GM21723 (cell line): ENCODE data around the gene BABAM2.

Experiments used
- ATAC-seq: cut with Tn5 transposase; IDR thresholded peaks from one replicate; pipeline ENCODE4 v1.9.1; 2021; ENCODE audit warnings: mild to moderate bottlenecking, moderate library complexity; ENCODE audit not compliant: unreplicated experiment

BABAM2 gene

DNA sequence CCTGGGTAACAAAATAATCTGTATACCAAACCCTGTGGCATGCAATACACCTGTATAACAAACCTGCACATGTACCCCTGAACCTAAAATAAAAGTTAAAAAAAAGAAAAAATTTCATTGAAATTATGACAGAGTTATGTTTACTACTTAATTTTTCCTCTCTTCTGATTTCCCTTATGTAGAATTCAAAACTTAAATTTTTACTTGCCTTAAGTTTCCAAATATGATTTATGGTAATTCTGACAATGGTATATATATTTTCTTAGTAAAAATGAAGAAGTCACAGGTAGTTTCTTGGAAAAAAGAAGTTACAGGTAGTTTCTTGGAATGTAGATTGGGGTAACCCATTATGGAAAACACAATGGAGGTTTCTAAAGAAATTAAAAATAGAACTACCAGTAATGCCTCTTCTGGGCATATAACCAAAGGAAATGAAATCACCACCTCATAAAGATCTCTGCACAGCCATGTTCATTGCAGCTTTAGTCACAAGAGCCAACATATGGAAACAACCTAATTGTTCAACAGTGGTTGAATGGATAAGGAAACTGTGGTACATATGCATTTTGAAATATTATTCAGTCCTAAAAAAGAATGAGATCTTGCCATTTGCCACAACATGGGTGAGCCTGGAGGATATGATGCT lies 164.9 kb downstream of the BABAM2 start:
- ATAC-seq: no peak

DNA sequence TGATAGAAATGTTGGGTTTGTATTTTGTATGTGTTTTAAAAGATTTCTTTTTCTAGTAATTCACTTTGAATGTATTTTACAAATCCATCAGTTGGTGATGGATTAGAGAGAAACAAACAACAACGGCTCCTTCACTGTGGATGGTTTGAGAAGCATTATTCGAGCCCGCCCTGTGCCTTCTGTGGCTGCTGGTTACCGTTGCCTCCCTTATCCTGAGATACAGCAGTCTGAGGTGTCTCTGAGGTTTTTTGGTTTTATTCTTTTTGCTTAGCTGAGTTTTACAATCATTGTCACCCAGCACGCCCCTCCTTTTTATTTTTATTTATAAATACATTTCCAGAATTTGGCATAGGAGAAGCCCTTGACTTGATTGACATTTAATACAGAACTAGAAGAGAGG lies 168.3 kb downstream of the BABAM2 start:
- ATAC-seq: no peak

DNA sequence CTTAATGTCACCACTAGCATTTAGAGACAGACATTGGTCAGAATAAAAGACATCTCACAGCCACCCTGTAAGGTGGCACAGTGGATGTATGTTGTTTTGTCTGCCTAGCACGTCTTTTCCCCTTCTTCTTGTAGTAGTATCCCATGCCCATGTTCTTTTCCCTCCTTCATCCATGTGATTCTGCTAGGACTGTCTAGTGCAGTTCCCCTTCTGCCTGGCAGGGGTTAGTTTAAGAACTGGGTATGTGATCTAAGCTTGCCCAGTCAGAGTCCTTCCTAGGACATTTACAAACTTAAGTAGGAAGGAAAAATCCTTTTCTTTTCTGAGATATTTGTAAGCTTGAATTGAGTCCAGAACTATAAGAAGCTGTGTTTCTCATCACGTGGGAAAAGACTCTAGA lies 172.3 kb downstream of the BABAM2 start:
- no peak for ATAC-seq

DNA sequence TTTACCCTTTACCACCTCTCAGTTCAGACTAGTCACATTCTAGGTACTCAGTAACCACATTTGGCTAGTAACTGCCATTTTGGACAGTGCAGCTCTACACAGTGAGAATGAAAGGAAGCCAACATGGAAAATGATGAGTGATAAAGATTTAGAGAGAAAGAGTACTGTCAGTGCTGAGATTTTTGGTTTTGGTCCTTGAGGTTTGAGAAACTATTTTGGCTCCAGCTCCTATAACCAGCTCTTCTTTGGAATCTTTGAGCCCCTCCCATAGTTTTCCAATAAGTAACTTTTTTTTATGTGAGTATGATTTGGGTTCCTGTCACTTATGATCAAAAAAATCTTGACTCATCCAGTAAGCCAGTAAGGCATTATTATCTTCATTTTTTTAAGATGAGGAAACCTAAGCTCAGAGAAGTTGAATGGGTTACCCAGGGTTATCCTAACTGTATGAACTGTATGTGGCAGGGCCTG lies 173.0 kb downstream of the BABAM2 start:
- ATAC-seq: no peak

DNA sequence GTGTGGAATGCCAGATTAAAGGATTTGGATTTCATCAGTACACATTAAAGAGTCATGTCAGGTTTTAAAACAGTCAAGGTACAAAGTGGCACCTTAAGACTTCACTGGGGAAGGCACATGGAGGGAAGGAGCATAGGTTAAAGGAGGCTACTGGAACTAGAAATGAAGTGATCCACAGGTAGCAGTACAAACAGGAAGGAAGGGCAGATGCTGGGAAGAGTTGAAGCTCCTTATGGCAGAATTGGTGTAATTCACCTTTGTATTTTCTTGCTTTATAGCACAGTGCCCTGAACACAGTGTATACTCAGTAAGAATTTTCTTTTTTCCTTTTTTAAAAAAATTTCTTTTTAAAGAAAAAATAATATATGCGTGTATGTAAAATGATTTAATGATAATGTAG lies 177.1 kb downstream of the BABAM2 start:
- no peak for ATAC-seq

DNA sequence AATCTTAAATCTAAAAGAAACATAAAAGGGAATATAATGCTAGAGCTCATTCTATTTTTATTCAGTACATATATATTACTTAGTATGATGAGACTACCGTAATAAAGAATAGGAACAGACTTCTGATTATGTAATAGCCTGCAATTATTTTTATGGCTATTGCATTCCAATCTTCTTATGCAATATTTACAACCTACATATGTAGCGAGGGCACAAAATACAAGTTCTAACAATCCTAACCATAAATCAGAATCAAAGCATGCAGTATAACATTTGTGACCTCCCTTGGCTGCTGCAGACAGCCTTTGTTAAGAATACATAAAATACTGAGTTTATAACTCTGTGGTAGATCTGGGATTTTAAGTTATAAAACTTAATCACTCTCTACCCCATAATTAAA lies 177.6 kb downstream of the BABAM2 start:
- ATAC-seq: no peak

DNA sequence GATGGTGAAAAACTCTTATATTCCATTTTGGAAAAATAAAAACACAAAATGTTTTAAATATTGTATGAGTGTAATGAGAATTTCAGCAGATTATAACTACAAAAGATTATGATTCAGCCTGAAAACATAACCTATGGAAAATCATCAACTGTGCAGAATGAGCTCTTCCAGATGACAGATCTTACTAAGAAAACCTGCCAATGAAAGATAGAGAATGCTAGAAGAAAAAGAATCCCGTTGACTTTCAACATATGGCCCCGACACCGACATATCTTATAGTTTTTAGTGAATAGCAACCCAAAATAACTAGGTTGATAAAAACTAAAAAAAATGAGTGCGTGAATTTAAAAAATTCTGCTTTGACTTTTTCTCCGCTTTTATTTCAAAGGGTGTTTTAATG lies 178.0 kb downstream of the BABAM2 start:
- no peak for ATAC-seq

DNA sequence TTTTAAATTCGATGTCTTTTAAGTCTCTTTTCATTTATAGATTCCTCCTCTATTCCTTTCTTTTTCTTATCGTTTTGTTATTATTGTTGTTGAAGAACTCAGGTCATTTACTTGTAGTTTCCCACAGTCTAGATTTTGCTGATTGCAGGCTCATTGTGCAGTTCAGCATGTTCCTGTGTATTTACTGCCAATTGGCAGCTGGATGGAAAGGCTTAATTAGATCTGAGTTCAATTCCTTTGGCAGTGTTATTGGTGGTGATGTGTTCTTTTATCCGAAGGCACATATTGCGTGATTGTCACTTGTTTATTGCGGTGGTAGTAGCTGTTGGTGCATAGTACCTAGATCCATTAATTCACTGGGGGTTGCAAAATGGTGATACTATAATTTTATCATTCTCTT lies 180.7 kb downstream of the BABAM2 start:
- ATAC-seq: no peak

DNA sequence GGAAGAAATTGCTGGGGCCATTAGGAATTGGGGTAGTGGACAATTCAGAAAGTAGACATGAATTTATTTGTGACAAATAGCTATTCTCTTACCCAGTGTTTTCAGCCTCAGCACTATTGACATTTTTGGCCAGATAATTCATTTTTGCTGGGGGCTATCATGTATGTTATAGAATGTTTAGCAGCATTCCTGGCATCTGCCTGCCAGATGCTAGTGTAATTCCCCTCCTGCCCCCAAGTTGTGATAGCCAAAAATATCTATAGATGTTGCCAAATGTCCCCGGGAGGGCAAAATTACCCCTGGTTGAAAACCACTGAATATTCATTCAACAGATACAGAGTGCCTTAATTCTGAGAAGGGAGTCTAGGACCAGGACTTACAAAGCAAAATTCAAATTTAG lies 183.6 kb downstream of the BABAM2 start:
- ATAC-seq: no peak

DNA sequence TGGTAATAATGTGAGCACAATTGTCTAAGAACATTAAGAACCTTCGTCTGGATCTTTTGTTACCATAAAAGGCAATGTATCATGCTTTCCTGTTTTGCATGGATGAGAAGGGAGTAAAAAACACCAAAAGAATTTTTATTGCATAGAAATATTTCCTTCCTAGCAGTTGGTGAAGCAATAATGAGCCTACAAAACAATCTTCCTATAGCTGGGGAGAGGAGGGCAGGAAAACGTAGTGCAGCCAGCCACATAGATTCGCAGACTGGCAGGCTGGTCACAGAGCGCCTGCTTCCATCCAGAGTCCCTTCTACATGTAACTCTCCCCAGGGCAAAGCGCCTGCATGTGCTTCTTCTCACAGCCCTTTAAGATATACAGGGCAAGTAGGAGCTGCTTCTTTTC lies 190.4 kb downstream of the BABAM2 start:
- ATAC-seq: no peak

DNA sequence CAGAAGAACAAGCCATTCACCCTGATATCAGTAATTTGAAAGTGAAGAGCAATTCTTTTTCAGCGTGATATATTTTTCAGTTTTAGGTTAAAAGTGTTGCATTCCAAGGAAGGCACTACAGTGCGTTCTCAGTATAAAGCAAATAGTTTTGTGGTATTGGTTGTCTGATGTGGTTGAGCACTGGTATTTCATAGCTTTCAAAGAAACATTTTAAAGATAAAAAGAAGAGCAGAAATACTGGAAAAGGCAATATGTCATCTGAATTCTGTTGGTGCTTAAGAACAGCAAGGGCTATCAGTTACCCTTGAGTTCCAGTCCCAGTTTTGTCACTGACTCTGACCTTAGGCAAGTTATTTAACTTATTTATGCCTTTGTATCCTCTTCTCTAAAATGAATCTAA lies 191.6 kb downstream of the BABAM2 start:
- no peak for ATAC-seq

DNA sequence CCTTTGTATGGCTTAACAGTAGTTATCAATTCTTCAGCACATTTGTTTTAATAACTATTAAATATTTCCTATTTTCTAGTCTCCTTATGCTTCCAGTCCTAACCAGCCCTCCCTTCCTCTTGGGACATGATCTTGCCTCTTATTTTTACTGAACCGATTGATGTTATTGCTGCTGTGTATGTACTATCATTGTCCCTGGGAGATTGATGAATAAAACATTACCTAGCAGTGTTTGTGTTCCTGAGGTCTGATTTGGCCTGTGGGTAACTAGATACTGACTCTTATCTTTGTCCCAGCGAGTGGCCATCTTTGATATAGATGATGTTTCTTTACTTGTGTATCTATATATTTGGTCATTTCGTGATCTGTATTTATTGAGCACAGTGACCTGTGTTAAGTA lies 192.9 kb downstream of the BABAM2 start:
- ATAC-seq: no peak

DNA sequence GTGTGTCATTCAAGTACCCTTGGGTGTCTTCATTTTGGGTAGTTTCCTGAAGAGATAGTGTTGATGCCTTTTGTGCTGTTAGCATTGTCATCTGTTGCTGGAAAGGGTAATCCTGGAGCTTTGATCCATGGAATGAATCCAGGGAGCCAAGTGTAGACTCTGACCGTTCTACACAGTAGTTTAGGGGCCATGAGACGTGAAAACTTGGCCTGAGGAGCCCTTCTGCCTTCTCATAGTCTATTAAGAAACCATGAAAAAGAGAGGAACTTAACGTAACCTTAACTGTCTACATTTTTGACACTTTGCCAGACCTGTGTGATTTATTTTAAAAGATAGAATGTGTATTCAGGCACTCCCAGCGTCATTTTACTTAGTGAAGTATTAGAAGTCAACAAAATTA lies 194.0 kb downstream of the BABAM2 start:
- no peak for ATAC-seq

DNA sequence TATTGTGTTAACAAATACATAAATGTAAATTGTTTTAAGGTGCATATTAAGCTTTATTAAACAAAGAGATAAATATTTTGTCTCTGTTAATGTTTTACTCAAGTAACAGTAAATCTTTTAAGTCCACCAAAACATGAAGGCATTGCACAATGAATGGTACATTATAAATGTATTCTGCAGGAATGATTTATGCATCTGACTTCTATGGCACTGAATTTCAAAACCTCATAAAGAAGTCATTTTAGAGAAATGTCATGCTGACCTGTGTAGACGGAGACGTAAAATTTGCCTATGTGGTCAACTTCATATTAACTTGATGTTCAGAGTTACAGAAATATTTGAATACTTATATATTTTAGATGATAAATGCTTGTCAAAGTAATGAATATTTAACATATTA lies 194.7 kb downstream of the BABAM2 start:
- ATAC-seq: no peak

DNA sequence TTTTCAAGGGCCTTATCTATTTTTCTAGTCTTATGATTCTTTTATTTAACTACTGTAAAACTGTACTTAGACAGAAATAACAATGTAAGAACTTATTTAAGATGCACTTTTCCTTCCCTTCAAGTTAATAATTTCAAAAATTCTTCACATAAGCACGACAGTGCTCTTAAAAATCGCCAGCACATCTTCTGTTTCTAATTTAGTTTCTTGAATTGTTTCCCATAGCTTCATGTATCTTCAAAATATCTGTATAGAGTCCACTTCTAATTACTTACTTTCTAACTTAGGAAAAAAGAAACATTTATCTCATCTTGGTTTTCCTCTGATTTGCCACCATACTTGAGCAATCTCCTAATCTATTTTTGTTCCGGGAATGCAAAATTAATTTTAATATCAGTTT lies 196.1 kb downstream of the BABAM2 start:
- no peak for ATAC-seq

DNA sequence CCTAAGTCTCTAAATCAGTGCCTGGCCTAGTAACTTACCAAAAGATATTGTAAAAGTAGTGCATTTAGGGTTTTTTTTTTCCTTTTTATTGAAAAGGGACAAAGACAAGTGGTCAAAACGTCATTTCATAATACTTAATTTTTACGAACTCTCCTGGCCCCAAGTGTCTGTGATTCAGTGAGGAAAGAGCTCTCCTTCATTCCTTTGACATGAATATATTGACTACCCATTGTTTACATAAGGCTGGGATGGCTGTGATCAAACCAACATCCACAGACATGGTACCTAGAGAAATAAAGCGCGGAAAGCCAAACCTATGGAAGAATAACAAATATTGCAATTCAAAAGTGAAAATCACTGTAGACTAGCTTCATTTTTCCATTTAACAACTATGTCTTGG lies 198.4 kb downstream of the BABAM2 start:
- no peak for ATAC-seq

DNA sequence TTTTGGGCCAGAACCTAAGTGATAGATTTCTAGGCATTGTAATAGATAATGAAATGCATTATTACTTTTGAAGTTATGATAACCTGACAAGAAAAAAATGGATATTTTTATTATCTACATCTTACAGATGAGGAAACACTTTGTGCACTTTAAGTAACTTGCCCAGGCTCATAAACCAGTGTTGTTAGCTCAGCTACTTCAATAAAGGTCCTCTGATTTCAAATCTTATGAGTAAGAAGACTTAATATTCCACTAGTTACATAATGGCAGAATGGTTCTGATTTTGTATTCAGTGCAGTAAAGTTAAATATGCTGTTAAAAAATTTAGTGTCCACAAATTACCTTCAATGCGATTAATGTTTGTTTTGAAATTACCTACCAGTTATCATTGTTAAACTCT lies 199.0 kb downstream of the BABAM2 start:
- ATAC-seq: no peak

DNA sequence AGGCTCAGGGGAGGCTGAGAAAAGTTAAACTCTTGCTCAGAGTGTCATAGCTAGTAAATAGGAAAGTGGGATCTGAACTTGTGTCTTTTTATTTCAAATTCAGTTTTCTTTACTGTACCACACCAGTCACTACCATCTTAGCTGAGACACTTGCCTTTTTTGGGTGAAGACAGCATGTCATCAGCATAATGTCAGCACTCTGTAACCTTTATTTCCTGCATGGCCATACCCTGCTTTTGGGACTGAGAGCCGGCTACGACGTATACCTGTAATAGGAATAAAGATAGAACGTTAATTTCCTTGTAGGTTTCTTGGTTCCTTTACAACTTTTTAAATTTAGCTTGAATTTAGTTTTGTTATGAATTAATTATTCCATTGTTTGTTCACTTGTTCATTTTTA lies 202.8 kb downstream of the BABAM2 start:
- no peak for ATAC-seq

DNA sequence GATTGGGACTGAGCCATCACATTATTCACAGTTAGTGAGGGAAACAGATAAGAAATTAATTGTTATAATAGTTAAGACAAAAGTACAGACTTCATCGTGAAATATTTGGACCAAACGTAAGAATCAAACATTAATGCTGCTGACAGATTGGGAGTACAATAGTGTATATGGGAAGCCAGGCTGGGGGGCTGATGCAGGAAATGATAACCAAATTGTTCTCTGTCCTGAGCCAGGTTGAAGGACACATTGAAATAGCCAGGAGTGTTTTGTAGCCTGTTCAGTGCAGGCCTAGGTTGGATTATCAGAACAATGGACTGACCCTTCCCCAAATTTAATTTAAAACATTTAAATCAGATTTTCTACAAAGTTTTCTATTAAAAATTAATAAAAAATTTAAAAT lies 203.2 kb downstream of the BABAM2 start:
- ATAC-seq: no peak

DNA sequence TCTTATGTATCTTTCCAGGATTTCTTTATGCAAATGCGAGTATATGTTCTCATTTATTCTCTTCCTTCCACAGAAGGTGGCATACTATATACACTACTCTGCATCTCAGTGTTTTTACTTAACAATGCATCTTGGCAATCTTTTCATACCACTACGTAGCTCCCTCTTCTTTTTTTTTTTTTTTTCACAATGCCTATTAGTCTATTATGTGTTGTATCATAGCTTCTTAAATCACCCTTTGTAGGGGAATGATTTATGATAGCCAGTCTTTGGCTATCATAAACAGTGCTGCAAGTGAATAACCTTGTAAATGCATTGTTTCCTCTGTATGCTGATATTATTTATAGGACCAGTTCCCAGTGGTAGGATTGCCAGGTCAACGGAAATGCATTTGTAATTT lies 204.2 kb downstream of the BABAM2 start:
- ATAC-seq: no peak

DNA sequence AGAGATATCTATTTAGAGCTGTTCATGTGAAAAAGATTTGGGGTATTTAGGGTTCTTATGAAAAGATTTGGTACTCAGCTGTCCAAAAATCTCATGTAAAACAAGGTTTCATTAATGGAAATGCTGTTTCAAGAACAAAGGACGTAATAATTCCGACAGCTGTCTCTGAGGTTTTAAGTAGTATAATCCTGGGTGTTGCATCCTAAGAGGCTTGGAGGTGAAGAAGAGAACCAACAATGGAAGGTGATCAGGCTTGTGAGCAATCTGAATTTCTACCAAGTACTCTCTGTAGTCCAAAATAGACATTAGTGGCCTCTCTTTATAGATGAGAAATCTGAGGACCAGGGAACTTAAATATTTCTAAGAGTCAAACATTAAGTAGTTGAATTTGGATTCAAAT lies 205.1 kb downstream of the BABAM2 start:
- no peak for ATAC-seq

DNA sequence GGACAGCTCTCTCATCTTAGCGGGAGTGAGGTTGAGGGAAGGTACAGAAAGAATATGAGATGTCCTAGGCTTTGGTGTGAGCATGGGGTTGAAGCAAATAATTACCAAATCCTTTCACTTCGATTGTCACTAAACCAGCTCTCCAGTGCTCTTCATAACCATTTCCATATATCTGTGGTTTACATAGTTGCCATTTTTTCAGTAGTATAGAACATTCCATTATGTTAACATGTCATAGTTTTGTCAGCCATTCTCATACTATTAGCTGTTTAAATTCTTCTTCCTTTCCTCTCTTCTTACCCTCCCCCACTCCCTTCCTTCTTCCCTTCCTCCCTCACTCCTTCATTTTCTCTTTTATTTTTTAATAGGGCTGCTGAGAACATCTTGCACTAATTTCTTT lies 205.9 kb downstream of the BABAM2 start:
- ATAC-seq: no peak

DNA sequence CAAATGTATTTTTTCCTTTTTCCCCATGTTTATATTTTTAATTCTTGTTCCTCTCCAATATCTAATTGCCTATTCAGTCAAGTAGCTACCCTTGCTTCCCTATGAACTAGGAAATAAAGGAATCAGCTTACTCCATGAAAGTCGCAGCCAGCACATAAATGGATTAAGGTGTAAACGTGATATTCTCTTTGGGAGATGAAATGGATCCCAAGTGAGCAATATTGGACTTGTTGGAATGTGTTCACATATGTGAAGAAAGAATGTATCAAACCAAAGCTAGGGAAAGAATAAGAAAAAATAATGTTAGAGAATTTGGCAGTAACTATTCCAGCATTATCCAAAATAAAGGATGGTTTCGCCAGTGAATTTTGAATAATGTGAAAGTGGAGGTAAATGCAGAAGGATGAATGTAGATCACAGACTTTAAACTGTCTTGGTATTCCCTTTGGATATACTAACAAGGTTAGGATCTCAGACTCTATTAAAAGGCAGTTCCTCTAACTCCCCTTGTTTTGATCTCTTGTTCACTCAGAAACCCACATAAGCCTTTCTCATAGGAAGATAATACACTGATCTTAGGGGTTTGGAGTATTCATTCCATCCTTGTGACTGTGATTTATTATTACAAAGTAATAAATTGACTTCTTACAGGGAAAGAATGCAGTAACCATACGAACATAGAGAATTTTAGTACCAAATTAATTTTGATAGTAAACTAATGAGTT lies 208.1 kb downstream of the BABAM2 start:
- no peak for ATAC-seq
